ENCODE data around the gene RXRG. TPM values are rescaled to one million over a fixed set of nuclear protein-coding genes. Genes with fewer than 3 reads are reported as not detected.
A peak's percentile ranks its signal among the peaks of the same experiment; 100 is the strongest.

Gene RXRG
- total RNA-seq, 4 donors from 2014 or later: 0.13 to 4.0 (median 0.84) TPM

GRCh38 chr1:165436994-165437393 lies 7.9 kb downstream of the RXRG start:
- Histone ChIP-seq H3K27ac (no peak overlapping the region), H3K4me1 (no peaks in the 10 kb centered on the region), H3K9me3 (no peaks in the 10 kb centered on the region), H3K36me3 (no peaks in the 10 kb centered on the region), H3K27me3 (no peaks in the 10 kb centered on the region), H3K4me3 (replicated peaks in 1 of 3) (no peak overlapping the region)
- 33 to 48% methylated on average over 2 of the region's 2 CpGs for WGBS, 2 donors
- TF ChIP-seq CTCF (IDR thresholded peaks at IDR 0.05): no peak
- TF ChIP-seq POLR2A (IDR thresholded peaks at IDR 0.05): no peak
- intact Hi-C loops (cut with DNase I): no loop called here
- peak; percentile 34 to 41 for DNase-seq

GRCh38 chr1:165435801-165436200 lies 9.1 kb downstream of the RXRG start:
- Histone ChIP-seq H3K27me3 (no peaks in the 10 kb centered on the region), H3K4me1 (no peaks in the 10 kb centered on the region), H3K4me3 (replicated peaks in 1 of 3) (no peak overlapping the region), H3K27ac (no peak overlapping the region), H3K36me3 (no peaks in the 10 kb centered on the region), H3K9me3 (no peaks in the 10 kb centered on the region)
- WGBS, 2 donors: 63 to 67% methylated on average over 2 of the region's 2 CpGs
- intact Hi-C loops (cut with DNase I): no loop called here
- no peak for TF ChIP-seq CTCF (IDR thresholded peaks at IDR 0.05)
- no peak for TF ChIP-seq POLR2A (IDR thresholded peaks at IDR 0.05)
- DNase-seq: no peak

- no peaks in the 10 kb centered on the region for H3K36me3 ChIP-seq
- H3K27ac ChIP-seq: no peak overlapping the region
- TF ChIP-seq CTCF (IDR thresholded peaks at IDR 0.05) (no peak), POLR2A (IDR thresholded peaks at IDR 0.05) (no peak)
- whole genome bisulfite sequencing, 2 donors: 45 to 48% methylated on average over 2 of the region's 2 CpGs
- H3K4me1 ChIP-seq: no peaks in the 10 kb centered on the region
- H3K4me3 ChIP-seq (replicated peaks in 1 of 3): no peak overlapping the region
- DNase-seq: no peak
- intact Hi-C loops (cut with DNase I): no loop called here
- no peaks in the 10 kb centered on the region for H3K9me3 ChIP-seq
- H3K27me3 ChIP-seq: no peaks in the 10 kb centered on the region
These were observed 10.6 kb downstream of the RXRG start for GRCh38 chr1:165434281-165434680.

- no peaks in the 10 kb centered on the region for H3K36me3 ChIP-seq
- no peaks in the 10 kb centered on the region for H3K9me3 ChIP-seq
- H3K4me3 ChIP-seq (replicated peaks in 1 of 3): no peak overlapping the region
- H3K4me1 ChIP-seq: no peaks in the 10 kb centered on the region
- WGBS, 2 donors: 74 to 75% methylated on average over 4 of the region's 4 CpGs
- no peak overlapping the region for H3K27ac ChIP-seq
- H3K27me3 ChIP-seq: no peaks in the 10 kb centered on the region
- no peak for TF ChIP-seq POLR2A (IDR thresholded peaks at IDR 0.05)
- no peak for TF ChIP-seq CTCF (IDR thresholded peaks at IDR 0.05)
- intact Hi-C loops (cut with DNase I): no loop called here
- DNase-seq: no peak
These were observed 13.8 kb downstream of the RXRG start for GRCh38 chr1:165431079-165431478.

GRCh38 chr1:165426745-165427144 lies 18.2 kb downstream of the RXRG start:
- intact Hi-C loops (cut with DNase I): no loop called here
- H3K27me3 ChIP-seq: no peaks in the 10 kb centered on the region
- TF ChIP-seq CTCF (IDR thresholded peaks at IDR 0.05): no peak
- no peak for TF ChIP-seq POLR2A (IDR thresholded peaks at IDR 0.05)
- H3K36me3 ChIP-seq: no peaks in the 10 kb centered on the region
- WGBS, 2 donors: 86 to 87% methylated on average over 2 of the region's 2 CpGs
- H3K4me1 ChIP-seq: peaks cover 0 to 4% of the 10 kb centered on the region in 2 donors
- H3K9me3 ChIP-seq: no peaks in the 10 kb centered on the region
- no peak overlapping the region for H3K4me3 ChIP-seq (replicated peaks in 1 of 3)
- no peak for DNase-seq
- no peak overlapping the region for H3K27ac ChIP-seq

Data from thyroid gland (tissue), 4 donors.